Spleen (tissue), 11 donors: ENCODE data around the gene SLC35B1. TPM values are rescaled to one million over a fixed set of nuclear protein-coding genes. Genes with fewer than 3 reads are reported as not detected.

Source experiments
- DNase-seq: peaks from one replicate; pipeline ENCODE4 v3.0.0-alpha.2; 2020
- H3K27ac ChIP-seq, 8 donors: fragments of 200-600 bp; sonication (generic) in 7 of 8; 1 replicate in 4 of 8; 2 replicates in 4 of 8; pipeline versions ENCODE4 v1.5.0 to v1.8.0; 2016 to 2021; ENCODE audit warnings: inconsistent platforms in 4 of 8, mild to moderate bottlenecking in 4 of 8, moderate library complexity in 1 of 8
- H3K27me3 ChIP-seq, 7 donors: fragments of 200-600 bp; sonication (generic) in 6 of 7; replicated peaks in 1 of 7; 1 replicate in 4 of 7; 2 replicates in 3 of 7; pipeline versions ENCODE4 v1.5.0 to v1.8.0; 2016 to 2021; ENCODE audit warnings: inconsistent platforms in 3 of 7, mild to moderate bottlenecking in 1 of 7
- H3K36me3 ChIP-seq, 6 donors: fragments of 200-600 bp; sonication (generic) in 5 of 6; 1 replicate in 4 of 6; 2 replicates in 2 of 6; pipeline versions ENCODE4 v1.5.0 to v1.8.0; 2016 to 2021; ENCODE audit warnings: inconsistent platforms in 2 of 6
- H3K4me1 ChIP-seq, 6 donors: fragments of 200-600 bp; sonication (generic) in 5 of 6; 1 replicate in 3 of 6; 2 replicates in 3 of 6; pipeline versions ENCODE4 v1.5.0 to v1.8.0; 2016 to 2021; ENCODE audit warnings: inconsistent platforms in 3 of 6
- H3K4me3 ChIP-seq, 8 donors: fragments of 200-600 bp; sonication (generic) in 7 of 8; 1 replicate in 4 of 8; 2 replicates in 4 of 8; pipeline versions ENCODE4 v1.5.0 to v1.8.0; 2016 to 2021; ENCODE audit warnings: inconsistent platforms in 4 of 8, mild to moderate bottlenecking in 4 of 8, moderate library complexity in 2 of 8
- H3K9me3 ChIP-seq, 8 donors: fragments of 200-600 bp; sonication (generic) in 7 of 8; 1 replicate in 4 of 8; 2 replicates in 4 of 8; pipeline versions ENCODE4 v1.5.0 to v1.8.0; 2016 to 2021; ENCODE audit warnings: inconsistent platforms in 4 of 8
- POLR2A ChIP-seq, 3 donors: fragments of 450-650 bp; IDR thresholded peaks; one replicate each; pipeline ENCODE4 v1.5.1; 2017; ENCODE audit warnings: antibody characterized with exemption in 3 of 3, mild to moderate bottlenecking in 1 of 3
- POLR2AphosphoS5 ChIP-seq, 3 donors: sonication (generic); formaldehyde crosslinking; IDR thresholded peaks; one replicate each; pipeline ENCODE4 v1.5.1; 2017; ENCODE audit warnings: antibody characterized with exemption in 3 of 3
- WGBS, 5 donors: extraction: QIAGEN DNeasy Blood & Tissue Kit in 3 of 5; methylation state at CpG; one replicate each; pipeline versions ENCODE4 v1.1.5 to v1.1.7; 2013 to 2018; 5-methylcytosine and 5-hydroxymethylcytosine counted together
- intact Hi-C: fragments of 100-400 bp; cut with DNase I; formaldehyde crosslinking; loops from one replicate; pipeline ENCODE4 v1.15.0; 2023; ENCODE audit warnings: low total_unique reads
- polyA plus RNA-seq, 3 donors: library from polyadenylated mRNA; stranded (reverse); fragments of 200-250 nt; gene quantifications; one replicate each; pipeline ENCODE4 v1.2.1, GENCODE V29; 2013
- total RNA-seq, 7 donors: library from RNA; depleted of rRNA in 3 of 7; stranded (reverse); fragments of >200 nt in 3 of 7; fragmentation: NEBNext Ultra II Directional in 4 of 7; extraction: Animal tissue kit (Norgen Biotek cat#: 25700) in 4 of 7; gene quantifications; one replicate each; pipeline versions ENCODE4 v1.1.0 to v1.2.1, GENCODE V29; 2016 to 2021
- TF ChIP-seq, protein P1 (sequence below), 11 experiments: fragments of 200-600 bp in 7 of 11; fragments of 450-650 bp in 4 of 11; sonication (generic) in 4 of 11; IDR thresholded peaks in 8 of 11; conservative IDR thresholded peaks in 3 of 11; 1 replicate in 7 of 11; 2 replicates in 4 of 11; pipeline versions ENCODE4 v1.4.0 to v1.8.0; 2016 to 2021; ENCODE audit warnings: antibody characterized with exemption in 11 of 11, inconsistent platforms in 4 of 11, mild to moderate bottlenecking in 1 of 11
- donor health status: healthy with polysubstance abuse.
- donor health status: DM: no; HTN: no; CAD: no; lungs with moderate emphysema.
- donor health status: DM: no; HTN: no; CAD: no.
- donor health status: Bipolar disorder and iron deficiency.
- donor health status: healthy.
- donor health status: DM: no; HTN: no; CAD: no.
- donor health status: DM: yes; HTN: yes; CAD: no.

The SLC35B1 gene
- total and polyA plus RNA-seq, 10 donors, result 23.7 to 69.9 (median 45.3) TPM

DNA sequence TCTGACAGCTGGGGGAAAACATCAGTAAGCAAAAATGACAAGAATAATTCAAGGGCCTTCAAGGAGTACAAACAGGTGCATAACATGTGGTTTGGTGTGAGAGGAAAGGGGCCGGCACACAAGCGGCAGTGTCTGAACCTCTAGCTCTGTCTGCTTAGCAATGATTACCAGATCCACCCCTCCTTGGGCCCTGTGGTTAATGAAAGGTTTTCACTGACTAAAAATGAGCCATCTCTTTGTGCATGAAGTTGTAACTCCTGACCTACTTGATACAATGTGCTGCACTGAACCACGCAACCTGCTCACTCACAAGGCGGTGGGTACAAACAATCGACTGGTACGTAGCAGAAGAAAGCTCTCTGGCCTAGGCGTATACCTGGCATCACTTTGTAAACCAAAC is 41.0 kb upstream of the SLC35B1 start:
- DNase-seq, result no peak
- intact Hi-C loops, result no loop called here

GRCh38 chr17:49748223-49748622 is 40.5 kb upstream of the SLC35B1 start:
- 28 to 57% (median 33%) methylated on average over 3 of the region's 3 CpGs for WGBS, 5 donors
- intact Hi-C loops, result no loop called here
- DNase-seq, result no peak

More for the DNA sequence above, 41.0 kb upstream of the SLC35B1 start:
- peak overlapping the region in 1 of 8 donors; percentile 17 for H3K4me3 ChIP-seq
- H3K9me3 ChIP-seq, result no peaks in the 10 kb centered on the region
- no peaks in the 10 kb centered on the region for H3K27me3 ChIP-seq
- peaks cover 66 to 100% (median 88%) of the 10 kb centered on the region in 6 donors for H3K4me1 ChIP-seq
- H3K27ac ChIP-seq, result peak overlapping the region; percentile 68 to 95 (median 91)
- TF ChIP-seq POLR2AphosphoS5 (IDR thresholded peaks at IDR 0.05), result peak in 1 of 3 donors; percentile 63
- TF ChIP-seq, protein P1, sequence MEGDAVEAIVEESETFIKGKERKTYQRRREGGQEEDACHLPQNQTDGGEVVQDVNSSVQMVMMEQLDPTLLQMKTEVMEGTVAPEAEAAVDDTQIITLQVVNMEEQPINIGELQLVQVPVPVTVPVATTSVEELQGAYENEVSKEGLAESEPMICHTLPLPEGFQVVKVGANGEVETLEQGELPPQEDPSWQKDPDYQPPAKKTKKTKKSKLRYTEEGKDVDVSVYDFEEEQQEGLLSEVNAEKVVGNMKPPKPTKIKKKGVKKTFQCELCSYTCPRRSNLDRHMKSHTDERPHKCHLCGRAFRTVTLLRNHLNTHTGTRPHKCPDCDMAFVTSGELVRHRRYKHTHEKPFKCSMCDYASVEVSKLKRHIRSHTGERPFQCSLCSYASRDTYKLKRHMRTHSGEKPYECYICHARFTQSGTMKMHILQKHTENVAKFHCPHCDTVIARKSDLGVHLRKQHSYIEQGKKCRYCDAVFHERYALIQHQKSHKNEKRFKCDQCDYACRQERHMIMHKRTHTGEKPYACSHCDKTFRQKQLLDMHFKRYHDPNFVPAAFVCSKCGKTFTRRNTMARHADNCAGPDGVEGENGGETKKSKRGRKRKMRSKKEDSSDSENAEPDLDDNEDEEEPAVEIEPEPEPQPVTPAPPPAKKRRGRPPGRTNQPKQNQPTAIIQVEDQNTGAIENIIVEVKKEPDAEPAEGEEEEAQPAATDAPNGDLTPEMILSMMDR (IDR thresholded peaks at IDR 0.05 in 8 of 11, conservative IDR thresholded peaks at IDR 0.05 in 3 of 11), result no peak
- WGBS, 5 donors, result 42 to 58% (median 44%) methylated on average over 7 of the region's 7 CpGs
- peaks cover 0 to 10% (median 0%) of the 10 kb centered on the region in 6 donors for H3K36me3 ChIP-seq

GRCh38 chr17:49747632-49748031 is 39.9 kb upstream of the SLC35B1 start:
- whole genome bisulfite sequencing, 5 donors, result 29 to 47% (median 31%) methylated on average over 1 of the region's 1 CpG
- Histone ChIP-seq H3K9me3 (no peaks in the 10 kb centered on the region), H3K27ac (peak overlapping the region; percentile 79 to 95 (median 91)), H3K36me3 (peaks cover 0 to 10% (median 0%) of the 10 kb centered on the region in 6 donors), H3K4me1 (peaks cover 72 to 100% (median 89%) of the 10 kb centered on the region in 6 donors), H3K4me3 (peak overlapping the region in 1 of 8 donors; percentile 61), H3K27me3 (no peaks in the 10 kb centered on the region)
- DNase-seq, result no peak
- no peak for TF ChIP-seq POLR2AphosphoS5 (IDR thresholded peaks at IDR 0.05)
- TF ChIP-seq, protein P1 (IDR thresholded peaks at IDR 0.05 in 8 of 11, conservative IDR thresholded peaks at IDR 0.05 in 3 of 11), result no peak
- intact Hi-C loops, result no loop called here

More at GRCh38 chr17:49748223-49748622, 40.5 kb upstream of the SLC35B1 start:
- H3K36me3 ChIP-seq, result peaks cover 0 to 10% (median 0%) of the 10 kb centered on the region in 6 donors
- H3K27me3 ChIP-seq, result no peaks in the 10 kb centered on the region
- no peaks in the 10 kb centered on the region for H3K9me3 ChIP-seq
- peak overlapping the region; percentile 79 to 95 (median 91) for H3K27ac ChIP-seq
- TF ChIP-seq POLR2A (IDR thresholded peaks at IDR 0.05) (no peak), POLR2AphosphoS5 (IDR thresholded peaks at IDR 0.05) (no peak)
- TF ChIP-seq, protein P1 (IDR thresholded peaks at IDR 0.05 in 8 of 11, conservative IDR thresholded peaks at IDR 0.05 in 3 of 11), result no peak
- peaks cover 67 to 100% (median 88%) of the 10 kb centered on the region in 6 donors for H3K4me1 ChIP-seq
- peak overlapping the region in 1 of 8 donors; percentile 17 for H3K4me3 ChIP-seq

GRCh38 chr17:49746791-49747490 is 39.2 kb upstream of the SLC35B1 start:
- intact Hi-C loops, result no loop called here
- TF ChIP-seq, protein P1 (IDR thresholded peaks at IDR 0.05 in 8 of 11, conservative IDR thresholded peaks at IDR 0.05 in 3 of 11), result no peak
- TF ChIP-seq POLR2A (IDR thresholded peaks at IDR 0.05), result peak in 1 of 3 donors; percentile 47
- TF ChIP-seq POLR2AphosphoS5 (IDR thresholded peaks at IDR 0.05), result peak in 1 of 3 donors; percentile 68
- H3K27ac ChIP-seq, result peak overlapping the region; percentile 79 to 95 (median 91)
- H3K4me1 ChIP-seq, result peaks cover 79 to 100% (median 90%) of the 10 kb centered on the region in 6 donors
- H3K36me3 ChIP-seq, result peaks cover 0 to 10% (median 0%) of the 10 kb centered on the region in 6 donors
- H3K9me3 ChIP-seq, result no peaks in the 10 kb centered on the region
- WGBS, 5 donors, result 16 to 27% (median 20%) methylated on average over 5 of the region's 5 CpGs
- H3K27me3 ChIP-seq, result no peaks in the 10 kb centered on the region
- H3K4me3 ChIP-seq, result peak overlapping the region in 4 of 8 donors; percentile 20 to 61 (median 26)
- no peak for DNase-seq
